SKM-1 (cell line): ENCODE results near the gene LAMA2.

Experiments used
- DNase-seq: peaks from one replicate; lab custom pipeline; 2025; ENCODE audit not compliant: unreplicated experiment; lab: John Stamatoyannopoulos, UW

The LAMA2 gene

GRCh38 chr6:128914051-128914450 lies 31.1 kb downstream of the LAMA2 start:
- no peak for DNase-seq

- no peak for DNase-seq
These were observed 35.9 kb downstream of the LAMA2 start for GRCh38 chr6:128918886-128919285.

GRCh38 chr6:128919412-128920180 lies 36.7 kb downstream of the LAMA2 start:
- DNase-seq = no peak

GRCh38 chr6:128925765-128926164 lies 42.8 kb downstream of the LAMA2 start:
- no peak for DNase-seq

DNA sequence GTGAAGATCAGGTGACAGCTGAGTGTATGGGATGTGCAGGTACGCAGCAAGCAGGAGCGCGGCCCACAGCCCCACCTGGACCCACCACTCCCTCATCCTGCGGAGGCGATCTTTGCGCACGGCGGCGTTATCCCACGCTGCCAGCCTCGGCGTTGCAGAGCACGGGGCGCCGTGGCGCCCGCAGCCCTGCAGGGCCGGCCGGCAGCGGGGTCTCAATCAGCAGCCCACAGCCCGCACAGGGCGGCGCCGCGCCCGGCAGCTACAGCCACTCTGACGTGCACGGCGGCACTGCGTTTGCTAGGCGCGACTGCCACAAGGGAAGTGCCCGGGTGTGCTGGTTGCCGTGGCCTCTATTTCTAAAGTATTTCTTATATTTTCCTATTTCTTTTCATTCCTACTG lies 46.9 kb downstream of the LAMA2 start:
- no peak for DNase-seq

DNA sequence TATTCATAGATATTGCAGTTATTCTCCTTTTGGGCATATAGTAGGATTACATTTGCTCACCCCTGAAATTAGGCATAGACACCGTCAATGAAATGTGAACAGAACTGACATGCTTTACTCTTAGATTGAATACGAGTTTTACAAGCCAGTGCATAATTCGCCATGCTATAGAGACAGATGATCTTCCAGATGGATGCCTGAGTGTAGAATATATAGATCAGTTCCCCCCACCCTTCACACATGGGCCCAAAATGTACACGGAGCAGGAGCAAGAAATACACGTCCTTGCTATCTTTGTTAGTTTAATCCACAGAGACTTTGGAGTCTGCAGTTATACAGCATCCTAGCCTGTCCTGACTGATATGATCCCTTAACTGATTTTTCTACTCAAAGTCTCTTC lies 47.4 kb downstream of the LAMA2 start:
- no peak for DNase-seq

GRCh38 chr6:128932061-128932460 lies 49.1 kb downstream of the LAMA2 start:
- DNase-seq = no peak

- no peak for DNase-seq
These were observed 67.9 kb downstream of the LAMA2 start for GRCh38 chr6:128950864-128951263.

DNA sequence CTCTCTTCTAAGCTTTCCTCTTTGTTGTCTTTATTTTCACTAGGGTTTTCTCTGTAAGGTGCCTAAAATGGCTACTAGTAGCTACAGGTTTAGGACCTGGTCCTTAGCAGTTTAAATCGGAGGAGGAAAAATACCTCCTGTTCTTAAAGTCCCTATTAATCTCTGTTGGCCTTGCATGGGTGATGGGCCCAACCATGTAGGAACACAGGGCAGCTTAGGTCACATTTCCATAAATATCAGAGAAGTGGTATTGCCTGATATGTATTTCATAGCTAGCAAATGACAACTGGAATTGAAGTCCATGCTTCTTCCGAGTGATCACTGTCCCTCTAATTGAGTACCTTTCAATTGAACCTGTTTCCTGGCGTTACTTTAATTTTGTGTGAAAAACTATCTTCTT lies 70.0 kb downstream of the LAMA2 start:
- DNase-seq = no peak

DNA sequence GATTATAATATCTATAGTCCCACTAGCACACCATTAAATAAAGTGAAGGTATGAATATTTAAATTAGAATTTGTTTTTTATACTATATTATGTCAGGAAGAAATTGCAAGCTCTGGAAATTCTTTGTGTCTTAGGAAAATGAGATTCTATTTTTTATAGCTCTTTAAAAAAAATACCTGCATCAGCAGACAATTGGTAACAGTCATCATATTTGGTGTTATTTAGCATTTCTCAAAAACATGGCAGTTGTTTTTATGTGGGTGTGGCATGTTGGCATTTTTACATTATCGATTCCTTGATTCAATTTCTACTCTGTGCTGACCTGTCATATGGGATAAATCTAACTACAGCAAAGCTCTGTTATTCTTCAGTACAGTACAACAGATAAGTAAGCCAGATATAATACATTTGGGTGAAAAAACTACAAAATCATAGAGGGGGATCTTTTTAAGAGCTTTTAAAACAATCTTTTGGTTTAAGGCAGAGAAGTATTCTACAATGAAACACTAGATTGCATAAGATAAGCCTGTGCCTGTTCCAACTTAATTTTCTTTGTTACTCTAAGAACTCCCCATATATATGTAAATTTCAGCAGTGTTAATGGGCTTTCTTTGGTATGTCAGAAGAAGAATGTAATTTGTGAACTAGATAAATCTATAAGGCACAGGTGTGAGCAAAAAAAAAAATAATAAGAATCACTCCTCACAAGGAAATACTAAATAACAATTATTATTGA lies 71.5 kb downstream of the LAMA2 start:
- no peak for DNase-seq

DNA sequence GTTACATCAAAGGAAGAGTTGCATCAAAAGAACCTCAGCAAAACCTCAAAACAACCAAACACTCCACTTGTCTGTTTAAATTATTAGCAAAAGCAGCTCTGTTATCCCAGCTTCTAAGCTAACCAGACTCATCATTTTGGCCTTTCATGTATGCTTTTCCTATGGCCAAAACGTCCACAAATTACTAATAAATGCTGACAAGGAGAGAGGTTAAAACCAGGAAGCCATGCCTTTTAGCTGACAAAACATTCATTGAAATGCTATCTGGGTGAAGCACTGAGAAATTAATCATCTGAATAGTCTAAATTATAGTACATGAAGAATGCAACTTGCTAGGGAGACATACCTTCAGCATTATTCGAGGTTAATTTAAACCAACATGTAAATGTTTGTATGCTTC lies 80.6 kb downstream of the LAMA2 start:
- DNase-seq = no peak

- DNase-seq = no peak
These were observed 81.4 kb downstream of the LAMA2 start for GRCh38 chr6:128964233-128964755.

- DNase-seq = no peak
These were observed 81.8 kb downstream of the LAMA2 start for GRCh38 chr6:128964771-128965170.

- no peak for DNase-seq
These were observed 84.0 kb downstream of the LAMA2 start for GRCh38 chr6:128966934-128967333.

DNA sequence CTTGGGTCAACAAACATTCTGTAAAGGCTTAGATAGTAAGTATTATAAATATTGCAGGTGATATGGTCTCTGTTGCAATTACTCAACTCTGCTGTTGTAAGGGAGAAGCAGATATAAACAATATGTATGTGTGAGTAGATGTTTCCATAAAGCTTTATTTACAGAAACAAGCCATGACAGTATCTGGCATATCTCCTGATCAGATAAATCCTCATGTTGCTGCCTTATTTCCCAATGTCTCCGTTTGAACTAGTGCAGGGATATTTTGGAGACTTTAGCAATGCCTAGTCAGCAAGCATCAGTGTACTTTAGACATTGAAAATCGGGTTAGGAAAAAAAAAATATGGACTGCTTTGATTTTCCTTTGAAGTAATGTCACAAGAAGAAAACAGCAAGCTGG lies 96.1 kb downstream of the LAMA2 start:
- no peak for DNase-seq

DNA sequence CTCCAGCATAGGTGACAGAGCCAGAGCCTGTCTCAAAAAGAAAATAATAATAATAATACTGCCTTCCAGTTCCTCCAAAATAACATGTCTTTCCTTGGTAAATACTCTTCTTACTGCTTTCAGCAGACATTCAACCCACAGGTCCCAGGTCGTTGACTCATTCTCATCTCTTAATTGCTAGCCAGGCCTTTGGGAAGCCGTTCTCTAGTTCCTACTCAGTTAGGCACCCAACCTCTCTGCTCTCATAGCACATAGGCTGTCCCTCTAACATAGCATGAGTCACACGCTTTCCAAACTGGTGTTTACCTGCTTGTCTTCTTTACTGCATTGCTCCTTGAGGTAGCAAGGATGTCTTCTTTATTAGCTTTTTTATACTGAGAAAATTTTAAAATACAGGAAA lies 98.8 kb downstream of the LAMA2 start:
- no peak for DNase-seq

DNA sequence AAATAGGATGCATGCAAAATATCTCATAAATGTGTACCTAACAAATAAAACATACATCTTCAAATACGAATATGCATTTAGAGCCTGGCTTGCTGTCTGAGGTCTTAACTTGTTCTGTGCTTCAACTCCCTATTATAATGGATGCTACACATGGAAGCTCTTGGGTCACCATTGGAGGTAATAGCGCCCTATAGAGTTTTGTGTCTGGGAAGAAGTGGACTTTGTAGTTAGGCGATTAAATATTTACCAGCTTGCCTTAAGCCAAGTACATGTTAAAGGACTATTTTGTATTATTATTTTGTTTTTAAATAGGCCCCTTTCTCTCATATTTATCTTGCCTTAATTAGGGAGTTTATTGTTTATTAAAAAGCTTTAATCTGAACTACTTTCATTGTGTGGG lies 107.4 kb downstream of the LAMA2 start:
- DNase-seq = no peak

DNA sequence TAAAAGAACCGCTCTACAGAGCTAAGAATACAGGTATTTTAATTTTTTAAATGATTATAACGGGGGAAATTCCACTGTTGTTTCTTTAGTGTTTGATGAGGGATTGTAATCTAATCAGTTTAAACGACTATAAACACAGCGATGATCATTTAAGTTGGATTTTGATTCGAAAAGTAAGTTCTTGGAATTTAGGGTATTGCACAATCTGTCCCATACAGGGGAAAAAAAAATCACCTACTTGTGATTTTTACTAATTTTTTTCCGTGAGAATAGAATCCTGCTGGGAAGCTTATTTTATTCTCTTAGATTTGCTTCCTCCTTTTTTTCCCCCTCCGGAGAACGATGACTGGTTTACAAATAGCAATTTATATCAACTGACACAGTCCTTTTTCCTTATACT lies 108.0 kb downstream of the LAMA2 start:
- no peak for DNase-seq

DNA sequence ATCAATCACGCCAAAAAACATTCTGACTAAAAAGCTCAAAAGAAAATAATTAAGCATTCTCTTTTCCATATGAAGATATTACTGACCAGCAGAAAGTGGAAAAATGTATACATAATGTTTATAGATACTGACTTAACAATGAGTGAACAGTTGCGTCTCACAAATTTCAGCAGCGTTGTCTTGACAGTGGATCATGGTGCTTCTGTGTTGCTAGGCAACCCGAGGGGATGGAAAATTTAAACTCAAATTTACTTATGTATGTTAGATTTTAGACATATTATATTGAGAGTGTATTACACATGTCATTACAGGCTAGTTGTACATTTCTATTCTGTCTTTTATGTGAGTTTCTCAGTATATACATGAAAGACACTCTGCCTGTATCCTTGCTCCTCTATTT lies 110.2 kb downstream of the LAMA2 start:
- no peak for DNase-seq

GRCh38 chr6:128997880-128998279 lies 114.9 kb downstream of the LAMA2 start:
- DNase-seq = no peak

GRCh38 chr6:129006724-129007514 lies 124.0 kb downstream of the LAMA2 start:
- no peak for DNase-seq
